ENCODE data around the gene MKKS. TPM values are rescaled to one million over a fixed set of nuclear protein-coding genes. Genes with fewer than 3 reads are reported as not detected.

MKKS gene
- total RNA-seq, 2 donors from 2014 or later: 13.2 to 13.8 TPM

DNA sequence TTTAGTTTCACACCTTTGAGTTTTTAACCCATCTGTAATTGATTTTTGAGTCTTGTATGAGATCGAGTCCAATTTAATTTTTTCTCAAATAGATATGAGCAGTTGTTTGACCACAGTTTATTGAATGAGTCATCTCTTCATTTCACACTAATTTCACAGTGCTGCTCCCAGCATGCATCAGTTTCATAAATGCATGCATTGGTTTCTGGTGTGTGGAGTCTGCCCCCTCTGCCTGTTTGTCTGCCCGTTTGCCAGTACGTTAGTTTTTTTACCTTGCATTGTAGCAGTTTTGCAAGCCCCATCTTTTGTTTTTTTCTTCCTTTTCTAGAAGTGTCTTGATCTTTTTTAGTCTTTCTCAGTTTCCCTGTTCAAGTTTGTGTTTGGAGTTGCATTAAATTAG is 13.0 kb upstream of the MKKS start:
- TF ChIP-seq CTCF (conservative IDR thresholded peaks at IDR 0.05): no peak
- Histone ChIP-seq H3K4me3 (ENCODE audit: low read length) (no peak overlapping the region), H3K27ac (ENCODE audit: low read depth, low read length) (no peak overlapping the region), H3K4me1 (ENCODE audit: control insufficient read depth, insufficient read depth, low read length) (no peaks in the 10 kb centered on the region), H3K9me3 (ENCODE audit: control insufficient read depth, low read length) (no peaks in the 10 kb centered on the region), H3K9ac (ENCODE audit: extremely low read depth, low read length, poor library complexity, severe bottlenecking) (no peak overlapping the region), H3K27me3 (ENCODE audit: control insufficient read depth, insufficient read depth, low read length, poor library complexity, severe bottlenecking) (no peaks in the 10 kb centered on the region), H3K36me3 (ENCODE audit: control insufficient read depth, insufficient read depth, low read length) (no peaks in the 10 kb centered on the region)
- Mint-ChIP-seq H3K4me3 (no peak overlapping the region), H3K9me3 (no peaks in the 10 kb centered on the region), H3K27me3 (ENCODE audit: insufficient read depth) (no peaks in the 10 kb centered on the region), H3K4me1 (peaks cover 5% of the 10 kb centered on the region), H3K27ac (no peak overlapping the region), H3K36me3 (ENCODE audit: low read depth) (peaks cover 1% of the 10 kb centered on the region)
- 96 to 100% methylated on average over 2 to 3 of the region's 3 CpGs for WGBS, 2 experiments (ENCODE audit: insufficient coverage in 1 of 2, insufficient read length in 1 of 2)
- no peak for DNase-seq

GRCh38 chr20:10445758-10446157 is 11.7 kb upstream of the MKKS start:
- DNase-seq: no peak
- Mint-ChIP-seq H3K4me1 (peaks cover 5% of the 10 kb centered on the region), H3K9me3 (no peaks in the 10 kb centered on the region), H3K4me3 (no peak overlapping the region), H3K27ac (no peak overlapping the region), H3K27me3 (ENCODE audit: insufficient read depth) (no peaks in the 10 kb centered on the region), H3K36me3 (ENCODE audit: low read depth) (no peaks in the 10 kb centered on the region)
- H3K27me3 ChIP-seq (ENCODE audit: control insufficient read depth, insufficient read depth, low read length, poor library complexity, severe bottlenecking): no peaks in the 10 kb centered on the region
- no peak for TF ChIP-seq CTCF (conservative IDR thresholded peaks at IDR 0.05)
- H3K4me3 ChIP-seq (ENCODE audit: low read length): no peak overlapping the region
- no peaks in the 10 kb centered on the region for H3K36me3 ChIP-seq (ENCODE audit: control insufficient read depth, insufficient read depth, low read length)
- no peak overlapping the region for H3K27ac ChIP-seq (ENCODE audit: low read depth, low read length)
- H3K9me3 ChIP-seq (ENCODE audit: control insufficient read depth, low read length): no peaks in the 10 kb centered on the region
- WGBS, 2 experiments (ENCODE audit: insufficient coverage in 1 of 2, insufficient read length in 1 of 2): 93 to 94% methylated on average over 3 to 4 of the region's 4 CpGs
- H3K4me1 ChIP-seq (ENCODE audit: control insufficient read depth, insufficient read depth, low read length): no peaks in the 10 kb centered on the region
- H3K9ac ChIP-seq (ENCODE audit: extremely low read depth, low read length, poor library complexity, severe bottlenecking): no peak overlapping the region

DNA sequence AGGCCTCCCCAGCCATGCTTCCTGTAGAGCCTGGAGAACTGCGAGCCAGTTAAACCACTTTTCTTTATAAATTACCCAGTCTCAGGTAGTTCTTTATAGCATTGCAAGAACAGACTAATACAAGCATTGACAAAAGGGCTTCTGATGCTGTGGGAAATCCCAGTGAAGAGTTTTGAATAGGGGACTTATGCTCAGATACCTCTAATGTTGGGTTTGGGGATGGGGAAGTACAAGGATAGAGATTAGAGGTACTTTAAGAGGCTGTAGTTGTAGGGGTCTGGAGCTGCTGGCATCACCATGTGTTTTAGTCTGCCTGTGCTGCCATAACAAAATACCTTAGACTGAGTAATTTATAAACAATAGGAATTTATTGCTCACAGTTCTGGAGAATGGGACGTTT is 9.9 kb upstream of the MKKS start:
- Mint-ChIP-seq H3K36me3 (ENCODE audit: low read depth) (no peaks in the 10 kb centered on the region), H3K27ac (no peak overlapping the region), H3K9me3 (no peaks in the 10 kb centered on the region), H3K4me3 (no peak overlapping the region), H3K4me1 (peaks cover 5% of the 10 kb centered on the region), H3K27me3 (ENCODE audit: insufficient read depth) (no peaks in the 10 kb centered on the region)
- Histone ChIP-seq H3K4me1 (ENCODE audit: control insufficient read depth, insufficient read depth, low read length) (no peaks in the 10 kb centered on the region), H3K9ac (ENCODE audit: extremely low read depth, low read length, poor library complexity, severe bottlenecking) (no peak overlapping the region), H3K27ac (ENCODE audit: low read depth, low read length) (no peak overlapping the region), H3K4me3 (ENCODE audit: low read length) (no peak overlapping the region), H3K27me3 (ENCODE audit: control insufficient read depth, insufficient read depth, low read length, poor library complexity, severe bottlenecking) (no peaks in the 10 kb centered on the region), H3K36me3 (ENCODE audit: control insufficient read depth, insufficient read depth, low read length) (no peaks in the 10 kb centered on the region), H3K9me3 (ENCODE audit: control insufficient read depth, low read length) (no peaks in the 10 kb centered on the region)
- WGBS, 2 experiments (ENCODE audit: insufficient coverage in 1 of 2, insufficient read length in 1 of 2): 78% methylated on average over 2 of the region's 2 CpGs; no CpG with 5 or more reads in 1 of the 2 experiments
- no peak for DNase-seq
- no peak for TF ChIP-seq CTCF (conservative IDR thresholded peaks at IDR 0.05)

All from endodermal cell (in vitro differentiated cells).